IPS-18a (cell line): ENCODE measurements around the gene MSX2.
A peak's percentile ranks its signal among the peaks of the same experiment; 100 is the strongest.

ENCODE experiments used
- H3K27ac ChIP-seq: one replicate; pipeline ENCODE4 v1.5.1; 2013; ENCODE audit warnings: low read length
- H3K27me3 ChIP-seq: one replicate; pipeline ENCODE4 v1.6.1; 2013; ENCODE audit warnings: mild to moderate bottlenecking, low read length; ENCODE audit not compliant: control insufficient read depth, insufficient read depth
- H3K36me3 ChIP-seq: one replicate; pipeline ENCODE4 v1.6.1; 2013; ENCODE audit warnings: low read depth, low read length; ENCODE audit not compliant: control insufficient read depth
- H3K4me1 ChIP-seq: one replicate; pipeline ENCODE4 v1.6.1; 2013; ENCODE audit warnings: low read depth, low read length; ENCODE audit not compliant: control insufficient read depth
- H3K4me3 ChIP-seq: one replicate; pipeline ENCODE4 v1.5.1; 2013; ENCODE audit warnings: low read length
- H3K9ac ChIP-seq: one replicate; pipeline ENCODE4 v1.6.1; 2013; ENCODE audit warnings: mild to moderate bottlenecking, low read length, moderate library complexity
- H3K9me3 ChIP-seq: one replicate; pipeline ENCODE4 v1.6.1; 2013; ENCODE audit warnings: low read depth, low read length; ENCODE audit not compliant: control insufficient read depth

MSX2 gene

DNA sequence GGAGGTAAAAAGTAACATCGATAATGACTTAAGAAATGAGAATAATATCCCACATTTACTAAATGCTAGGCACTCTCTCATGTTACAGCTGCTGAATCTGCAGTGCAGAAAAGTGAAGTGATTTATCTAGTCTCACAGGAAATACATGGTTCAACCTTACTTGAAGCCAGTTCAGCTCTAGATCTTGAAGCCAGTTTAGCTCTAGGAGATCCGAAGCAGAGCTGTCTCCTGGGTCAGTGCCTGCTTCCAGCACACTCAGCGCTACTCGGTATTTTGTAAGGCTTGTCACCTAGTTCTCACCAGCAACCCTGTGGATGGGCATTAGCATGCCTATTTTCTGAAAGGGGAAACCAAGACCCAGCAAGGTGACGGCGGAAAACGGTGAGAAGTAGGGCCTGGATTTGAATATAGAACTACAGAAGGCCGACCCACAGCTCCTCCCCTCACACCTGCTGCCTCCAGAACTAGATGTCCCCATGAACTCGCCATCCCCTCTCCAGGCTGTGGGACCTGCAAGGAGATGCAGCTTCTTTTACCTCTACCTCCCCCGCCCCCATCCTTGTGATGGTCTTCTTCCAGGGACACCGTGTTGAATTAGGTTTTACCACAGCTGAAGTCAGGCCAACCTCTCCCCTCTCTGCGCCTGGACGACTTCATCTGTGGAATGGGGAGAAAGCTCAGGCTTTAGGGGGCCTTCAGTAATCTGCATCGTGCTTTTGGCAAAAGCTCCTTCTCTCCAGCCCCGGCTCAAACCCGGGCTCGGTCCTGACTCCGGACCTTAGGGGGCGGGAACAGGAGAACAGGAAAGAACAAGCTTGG, 4.4 kb upstream of the MSX2 start:
- Histone ChIP-seq H3K36me3 (no peaks in the 10 kb centered on the region), H3K9ac (no peak overlapping the region), H3K27me3 (peaks cover 89% of the 10 kb centered on the region), H3K4me3 (peak overlapping the region; percentile 44), H3K4me1 (peaks cover 27% of the 10 kb centered on the region), H3K9me3 (no peaks in the 10 kb centered on the region), H3K27ac (no peak overlapping the region)

DNA sequence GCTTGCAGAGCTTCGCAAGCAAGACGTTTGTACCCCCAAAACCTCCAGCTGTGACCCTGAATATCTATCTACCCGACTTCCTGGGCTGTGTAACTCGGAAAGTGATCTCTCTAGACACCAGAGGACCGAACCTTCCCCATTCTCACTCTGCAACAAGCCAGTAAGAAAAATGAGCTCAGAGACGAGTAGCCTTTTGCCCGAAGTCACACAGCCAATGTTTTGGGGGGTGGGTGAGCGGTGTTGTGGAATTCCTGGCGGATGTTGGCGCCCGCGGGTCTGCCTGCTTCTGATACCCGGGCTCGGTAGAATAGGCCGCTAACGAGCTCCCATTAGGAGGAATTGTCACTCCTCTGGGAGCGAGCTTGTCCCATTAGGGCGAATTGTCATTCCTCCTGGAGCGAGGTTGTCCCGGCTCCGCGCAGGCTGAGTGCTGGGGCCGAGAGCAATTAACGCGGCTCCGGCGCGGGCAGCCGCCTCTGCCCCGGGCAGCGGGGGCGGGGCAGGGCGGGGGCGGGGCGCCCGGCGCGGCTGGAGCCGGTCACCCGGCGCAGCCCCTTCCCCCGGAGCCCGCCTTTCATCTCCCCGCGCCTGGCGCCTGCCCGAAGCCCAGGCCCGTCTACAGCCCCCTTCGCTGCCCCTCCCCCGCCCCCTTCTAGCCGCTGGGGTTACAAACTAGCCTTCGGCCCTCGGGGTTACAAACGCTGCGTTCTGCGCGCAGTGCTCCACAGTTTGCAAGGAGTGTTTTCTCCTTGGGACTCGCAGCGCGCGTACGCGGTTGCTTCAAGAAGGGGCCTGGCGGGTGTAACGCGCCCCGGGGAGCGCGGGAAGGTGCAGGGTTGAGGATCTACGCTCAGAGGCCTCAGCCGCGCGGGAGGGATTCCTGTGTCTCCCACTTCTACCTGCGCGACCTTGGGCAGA, 3.5 kb upstream of the MSX2 start:
- H3K9me3 ChIP-seq = no peaks in the 10 kb centered on the region
- no peak overlapping the region for H3K9ac ChIP-seq
- H3K36me3 ChIP-seq = no peaks in the 10 kb centered on the region
- H3K4me1 ChIP-seq = peaks cover 33% of the 10 kb centered on the region
- peaks cover 95% of the 10 kb centered on the region for H3K27me3 ChIP-seq
- H3K4me3 ChIP-seq = peak overlapping the region; percentile 44
- no peak overlapping the region for H3K27ac ChIP-seq

DNA sequence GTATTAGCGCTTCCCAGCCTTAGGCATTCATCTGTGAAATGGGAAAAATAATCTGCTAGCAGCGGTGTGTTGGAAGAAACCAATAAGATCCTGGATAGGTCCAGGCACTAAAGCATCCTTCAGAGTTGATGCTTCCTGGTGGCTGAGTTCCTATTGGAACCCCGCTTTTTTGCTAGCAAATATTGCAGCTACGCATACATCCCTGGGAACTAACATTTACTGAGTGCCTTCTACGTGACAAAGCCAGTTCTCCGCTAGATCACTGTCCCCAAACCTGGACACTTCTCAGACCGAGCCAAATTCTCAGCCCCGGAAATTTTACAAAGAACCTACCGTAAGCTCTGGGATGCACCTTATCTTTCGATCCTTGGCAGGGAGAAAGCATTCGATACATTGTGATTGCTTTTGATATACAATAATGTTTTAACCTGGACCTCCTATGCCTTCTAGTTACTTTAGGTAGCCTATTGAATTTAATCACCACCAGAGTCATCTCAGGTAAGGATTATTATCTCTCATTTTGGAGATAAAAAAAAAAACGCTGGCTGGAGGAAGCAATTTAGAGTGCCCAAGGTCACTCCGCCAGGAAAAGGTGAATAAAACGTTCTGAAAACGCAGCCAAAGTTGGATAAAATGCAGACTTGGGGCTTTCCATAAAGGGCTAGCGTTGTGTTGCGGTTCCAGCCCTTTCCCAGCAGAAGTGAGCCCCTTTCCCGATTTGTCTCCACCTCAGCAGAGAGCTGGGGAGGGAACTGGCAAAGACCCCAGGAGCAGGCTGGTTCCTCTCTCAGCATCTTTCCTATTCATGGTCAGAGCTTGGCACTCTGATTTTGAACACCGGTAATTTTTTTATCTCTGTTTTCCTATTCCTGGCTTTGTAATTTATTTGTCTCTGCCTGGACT, 2.6 kb upstream of the MSX2 start:
- no peaks in the 10 kb centered on the region for H3K9me3 ChIP-seq
- peaks cover 33% of the 10 kb centered on the region for H3K4me1 ChIP-seq
- peaks cover 97% of the 10 kb centered on the region for H3K27me3 ChIP-seq
- H3K27ac ChIP-seq = no peak overlapping the region
- no peak overlapping the region for H3K9ac ChIP-seq
- H3K36me3 ChIP-seq = no peaks in the 10 kb centered on the region
- H3K4me3 ChIP-seq = peak overlapping the region; percentile 23

DNA sequence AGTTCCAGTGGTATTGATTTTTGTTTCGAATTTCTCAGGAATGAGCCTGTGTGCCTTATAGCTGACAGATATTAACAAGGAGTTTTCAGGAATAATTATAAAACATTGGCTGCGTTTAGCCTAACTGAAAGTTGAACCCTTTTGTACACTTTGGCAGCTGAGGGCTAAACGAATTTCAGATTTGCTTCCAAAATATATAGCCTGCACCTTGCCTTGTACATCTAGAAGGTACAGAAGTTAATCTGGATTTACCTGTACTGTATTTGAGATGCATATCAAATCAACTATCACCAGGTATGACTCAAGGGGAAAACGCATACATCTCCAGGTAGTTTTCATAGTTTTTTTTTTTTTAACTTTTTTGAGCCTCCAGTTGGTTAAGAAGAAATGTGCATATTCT, 1.9 kb upstream of the MSX2 start:
- H3K4me3 ChIP-seq = no peak overlapping the region
- no peaks in the 10 kb centered on the region for H3K36me3 ChIP-seq
- no peaks in the 10 kb centered on the region for H3K9me3 ChIP-seq
- H3K4me1 ChIP-seq = peaks cover 33% of the 10 kb centered on the region
- H3K9ac ChIP-seq = no peak overlapping the region
- H3K27ac ChIP-seq = no peak overlapping the region
- peaks cover 99% of the 10 kb centered on the region for H3K27me3 ChIP-seq

DNA sequence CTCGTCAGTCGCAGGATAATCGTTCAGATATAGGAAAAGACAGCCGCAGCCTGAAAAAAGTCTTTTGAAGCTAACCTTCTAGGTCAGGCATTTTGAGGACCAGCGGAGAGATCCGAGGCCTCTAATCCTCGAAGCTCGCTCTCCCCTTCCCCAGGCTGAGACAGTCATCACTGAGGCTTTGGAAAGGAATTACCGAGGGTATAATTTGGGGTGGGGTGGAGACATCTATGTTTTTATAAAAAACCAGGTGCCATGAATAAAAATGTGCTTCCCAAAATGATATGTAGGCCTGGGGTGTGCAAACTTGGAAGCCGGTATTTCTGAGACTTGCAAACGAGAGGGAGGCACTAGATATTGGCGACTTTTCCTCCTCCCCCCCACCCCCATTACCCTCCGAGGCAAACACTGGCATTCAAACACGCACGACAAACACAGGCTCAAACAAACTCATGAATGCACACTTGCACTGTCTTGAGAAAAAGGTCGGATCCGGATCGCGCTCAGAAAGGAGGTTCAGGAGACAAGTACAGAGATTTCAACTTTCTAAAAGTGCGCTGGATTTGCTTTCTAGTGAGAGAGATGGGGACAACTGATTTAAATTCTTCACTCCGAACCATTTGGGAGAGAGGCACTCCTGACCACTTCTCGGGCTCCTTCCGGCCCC, 935 bp upstream of the MSX2 start:
- Histone ChIP-seq H3K9me3 (no peaks in the 10 kb centered on the region), H3K9ac (no peak overlapping the region), H3K4me3 (peak overlapping the region; percentile 63), H3K36me3 (no peaks in the 10 kb centered on the region), H3K27me3 (peaks cover 99% of the 10 kb centered on the region), H3K27ac (no peak overlapping the region), H3K4me1 (peaks cover 38% of the 10 kb centered on the region)

DNA sequence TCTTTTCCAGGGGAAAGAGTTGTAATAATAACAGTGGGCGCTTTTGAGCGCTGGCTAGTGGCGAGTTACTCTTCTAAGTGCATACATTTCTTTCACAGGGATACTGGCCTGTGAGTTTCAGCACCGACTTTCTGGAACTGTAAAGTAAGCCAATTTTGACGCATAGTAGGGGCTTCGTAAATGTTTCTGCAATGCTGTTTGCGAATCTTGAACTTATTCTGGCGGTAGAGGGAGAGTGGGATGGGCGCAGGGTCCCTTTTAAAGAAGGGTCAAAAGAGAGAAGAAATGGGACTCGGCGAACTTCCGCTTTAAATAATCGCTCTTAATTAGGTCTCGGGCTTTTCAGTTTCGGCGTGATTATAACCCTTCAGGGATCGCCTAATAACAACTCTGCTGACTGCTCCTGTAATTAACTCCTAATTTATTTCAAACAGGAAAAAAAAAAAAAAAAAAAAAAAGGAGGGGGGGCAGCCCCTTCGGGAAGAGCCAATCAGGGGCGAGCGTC, 351 bp upstream of the MSX2 start:
- no peaks in the 10 kb centered on the region for H3K36me3 ChIP-seq
- no peaks in the 10 kb centered on the region for H3K9me3 ChIP-seq
- H3K4me3 ChIP-seq = peak overlapping the region; percentile 63
- no peak overlapping the region for H3K27ac ChIP-seq
- H3K9ac ChIP-seq = no peak overlapping the region
- H3K27me3 ChIP-seq = peaks cover 99% of the 10 kb centered on the region
- peaks cover 38% of the 10 kb centered on the region for H3K4me1 ChIP-seq

DNA sequence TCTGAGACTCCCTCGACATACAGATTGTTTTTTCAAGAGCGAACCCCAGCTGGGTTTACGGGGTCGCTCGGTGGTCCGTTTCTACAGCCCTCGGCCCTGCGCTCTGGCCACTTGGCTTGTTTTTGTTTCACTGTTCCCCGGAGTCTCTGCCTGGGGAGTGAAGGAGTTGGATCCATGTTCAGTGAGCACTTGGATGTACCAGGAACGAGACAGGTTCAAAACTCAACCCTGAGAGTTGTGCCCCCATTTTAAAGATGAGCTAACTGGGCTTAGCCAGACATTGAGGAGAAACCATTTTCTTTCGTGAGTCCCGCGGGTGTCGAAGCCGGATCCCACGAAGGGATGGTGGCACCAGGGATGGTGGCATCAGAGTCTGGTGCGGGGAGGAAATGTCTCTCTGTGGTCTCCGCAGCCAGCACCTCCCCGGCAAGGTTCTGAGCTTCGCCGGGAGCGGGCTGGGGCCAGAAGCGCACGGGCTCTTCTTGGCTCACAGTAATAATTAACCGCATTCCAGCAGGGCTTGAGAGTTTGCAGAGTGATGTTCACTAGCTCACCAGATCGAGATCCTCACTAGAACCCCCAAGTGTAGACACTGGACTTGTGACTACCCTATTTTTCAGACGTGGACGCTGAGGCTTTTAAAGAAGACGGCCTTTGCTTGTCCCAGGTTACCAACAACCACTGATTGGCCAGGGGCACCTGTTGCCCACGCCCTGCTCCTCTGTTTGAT, 1.0 kb downstream of the MSX2 start:
- no peaks in the 10 kb centered on the region for H3K9me3 ChIP-seq
- no peak overlapping the region for H3K27ac ChIP-seq
- peaks cover 99% of the 10 kb centered on the region for H3K27me3 ChIP-seq
- peak overlapping the region; percentile 63 for H3K4me3 ChIP-seq
- H3K9ac ChIP-seq = no peak overlapping the region
- H3K36me3 ChIP-seq = no peaks in the 10 kb centered on the region
- H3K4me1 ChIP-seq = peaks cover 32% of the 10 kb centered on the region

DNA sequence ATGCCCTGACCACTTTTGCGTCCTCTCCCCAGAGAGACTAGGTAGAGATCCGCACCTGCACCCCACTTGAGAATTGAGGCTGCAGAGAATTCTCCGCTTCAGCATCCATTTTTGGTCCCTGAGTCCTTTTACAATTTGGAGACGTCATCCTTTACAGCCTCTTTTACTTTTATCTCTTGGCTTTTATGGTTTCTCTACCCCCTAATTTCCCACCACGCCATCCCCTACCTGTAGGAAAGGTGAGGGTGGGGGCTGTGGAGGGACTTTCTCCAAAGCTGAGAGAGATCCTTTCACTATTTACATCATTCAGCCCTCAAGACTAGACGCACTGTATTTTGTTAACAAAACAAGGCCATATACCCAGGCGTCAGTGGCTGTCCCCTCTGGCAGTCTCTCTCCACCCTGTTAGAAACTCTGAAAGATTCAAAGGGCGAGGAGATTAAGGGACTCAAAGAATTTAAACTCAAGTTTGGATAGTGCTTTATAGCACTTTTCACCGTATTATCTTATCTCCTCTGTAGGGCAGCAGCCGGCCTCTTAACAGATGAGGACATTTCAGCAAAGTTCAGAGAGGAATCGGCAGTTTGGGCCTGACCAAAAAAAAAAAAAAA, 1.7 kb downstream of the MSX2 start:
- no peak overlapping the region for H3K27ac ChIP-seq
- H3K27me3 ChIP-seq = peaks cover 99% of the 10 kb centered on the region
- peaks cover 30% of the 10 kb centered on the region for H3K4me1 ChIP-seq
- no peaks in the 10 kb centered on the region for H3K36me3 ChIP-seq
- H3K9ac ChIP-seq = no peak overlapping the region
- H3K9me3 ChIP-seq = no peaks in the 10 kb centered on the region
- H3K4me3 ChIP-seq = no peak overlapping the region

DNA sequence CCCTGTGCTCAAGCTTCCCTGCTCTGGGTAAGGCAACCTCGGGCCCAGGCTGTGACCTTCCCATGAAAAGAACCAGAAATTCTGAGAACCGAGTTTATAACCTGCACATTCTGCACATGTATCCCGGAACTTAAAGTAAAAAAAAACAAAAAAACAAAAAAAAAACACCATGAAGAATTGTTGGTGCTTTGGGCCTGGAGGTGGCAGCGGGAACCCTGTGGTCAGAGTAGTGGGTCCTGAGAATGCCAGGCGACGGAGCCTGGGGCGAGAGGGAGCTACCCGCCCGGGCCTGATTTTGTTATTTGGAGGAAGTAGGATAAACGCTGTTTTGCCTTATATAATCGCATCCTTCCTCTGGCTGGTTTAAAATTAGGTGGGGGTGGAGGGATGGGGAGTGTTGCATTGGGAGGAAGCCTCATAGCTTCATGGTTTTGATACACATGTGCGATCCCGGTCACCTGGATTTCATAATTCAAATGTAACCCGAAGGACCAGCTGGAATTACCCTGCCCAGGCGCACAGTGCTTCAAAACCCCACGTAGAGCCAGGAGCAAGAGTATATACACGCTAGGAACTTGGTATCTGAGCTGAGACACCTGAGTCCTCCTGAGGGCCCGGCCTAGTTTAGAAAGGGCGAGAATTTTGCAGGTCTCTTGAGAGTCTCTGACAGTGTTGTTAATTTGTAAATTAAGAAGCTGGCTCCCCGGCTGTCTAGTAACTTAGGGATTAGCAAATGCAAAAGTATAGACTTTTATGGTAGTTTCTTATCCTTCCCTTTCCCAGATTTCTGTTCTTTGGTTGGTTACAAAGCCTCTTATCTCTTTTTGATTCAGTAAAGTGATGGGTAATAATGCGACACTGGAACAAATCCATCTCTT, 2.8 kb downstream of the MSX2 start:
- H3K36me3 ChIP-seq = no peaks in the 10 kb centered on the region
- no peak overlapping the region for H3K9ac ChIP-seq
- H3K27me3 ChIP-seq = peaks cover 99% of the 10 kb centered on the region
- peaks cover 35% of the 10 kb centered on the region for H3K4me1 ChIP-seq
- no peak overlapping the region for H3K27ac ChIP-seq
- H3K9me3 ChIP-seq = no peaks in the 10 kb centered on the region
- H3K4me3 ChIP-seq = no peak overlapping the region
